GM03348 (cell line): Measurements from ENCODE around the gene BAAT.
"Not testable (repeated sequence)": the region's sequence is repeated elsewhere in the genome, so short reads cannot be mapped to it uniquely, and the experiment has no call there.

Source experiments
- DNase-seq: peaks from one replicate; pipeline ENCODE4 v3.0.0; 2012; ENCODE audit warnings: low spot score

Gene BAAT

DNA sequence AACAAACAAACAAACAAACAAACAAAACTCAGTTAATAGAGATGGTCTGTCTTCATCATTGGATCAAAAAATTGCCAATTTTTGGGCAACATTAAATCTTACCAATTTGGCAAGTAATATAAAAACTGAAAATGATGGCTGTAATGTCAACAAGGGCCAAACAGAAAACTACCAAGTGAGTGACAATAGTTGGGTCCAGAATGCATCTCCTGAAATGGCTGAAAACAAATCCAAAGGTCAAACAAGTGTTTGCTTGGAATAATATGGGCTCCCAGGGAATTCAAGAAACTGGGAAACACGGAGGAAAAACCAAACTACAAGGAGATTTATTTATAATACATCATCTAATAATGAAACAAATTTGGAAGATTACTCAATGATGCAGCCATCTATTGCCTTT lies 25.1 kb downstream of the BAAT start:
- DNase-seq = no peak

DNA sequence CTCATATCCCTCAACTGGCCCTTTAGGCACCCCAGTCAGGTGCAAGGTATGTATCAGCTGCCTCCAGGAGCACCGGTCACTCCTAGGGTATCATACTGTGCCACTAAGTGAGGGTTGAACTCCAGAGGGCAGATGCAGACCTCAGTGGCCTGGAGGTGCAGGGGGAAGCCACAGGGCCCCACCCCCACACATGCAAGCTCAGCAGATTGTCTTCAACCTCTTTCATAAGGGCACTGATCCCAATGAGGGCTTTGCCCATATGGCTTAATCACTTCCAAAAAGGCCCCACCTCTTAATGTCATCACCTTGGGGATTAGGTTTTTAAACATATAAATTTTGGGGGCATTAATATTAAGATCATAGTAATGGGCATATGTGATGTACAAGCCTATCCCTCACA lies 28.2 kb downstream of the BAAT start:
- DNase-seq = no peak

- no peak for DNase-seq
Measured at GRCh38 chr9:101354765-101355708, 29.8 kb downstream of the BAAT start.

- DNase-seq = no peak
Measured at GRCh38 chr9:101354143-101354764, 30.6 kb downstream of the BAAT start.

- no peak for DNase-seq
Measured at GRCh38 chr9:101353683-101354082, 31.1 kb downstream of the BAAT start.

DNA sequence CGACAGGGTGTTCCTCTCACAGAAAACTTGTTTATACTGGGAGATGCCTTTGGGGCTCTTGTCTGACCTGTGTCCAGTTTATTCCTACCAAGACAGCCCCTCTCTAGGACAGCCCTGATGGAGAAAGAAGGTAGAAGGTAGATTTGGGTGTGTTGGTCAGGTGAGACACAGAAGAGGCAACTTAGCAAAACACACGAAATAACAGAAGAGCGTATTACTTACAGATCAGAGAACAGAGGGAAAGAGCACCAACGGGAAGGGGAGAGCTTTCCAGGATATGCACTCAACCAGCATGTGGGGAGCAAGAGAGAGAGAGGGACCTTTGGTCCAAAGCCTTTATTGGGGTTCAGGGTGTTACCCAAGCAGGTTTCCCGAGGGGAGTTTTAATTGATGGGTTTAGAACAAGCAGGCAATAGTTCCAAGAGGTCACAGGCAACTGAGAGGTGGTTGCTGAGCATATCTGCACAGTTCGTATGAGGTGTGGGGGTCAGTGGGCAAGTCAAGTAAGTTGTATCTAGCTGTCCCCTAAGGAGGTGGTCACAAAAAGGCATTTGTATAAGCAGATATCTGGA lies 31.8 kb downstream of the BAAT start:
- DNase-seq = no peak

- DNase-seq = no peak
Measured at GRCh38 chr9:101350285-101350684, 34.5 kb downstream of the BAAT start.

DNA sequence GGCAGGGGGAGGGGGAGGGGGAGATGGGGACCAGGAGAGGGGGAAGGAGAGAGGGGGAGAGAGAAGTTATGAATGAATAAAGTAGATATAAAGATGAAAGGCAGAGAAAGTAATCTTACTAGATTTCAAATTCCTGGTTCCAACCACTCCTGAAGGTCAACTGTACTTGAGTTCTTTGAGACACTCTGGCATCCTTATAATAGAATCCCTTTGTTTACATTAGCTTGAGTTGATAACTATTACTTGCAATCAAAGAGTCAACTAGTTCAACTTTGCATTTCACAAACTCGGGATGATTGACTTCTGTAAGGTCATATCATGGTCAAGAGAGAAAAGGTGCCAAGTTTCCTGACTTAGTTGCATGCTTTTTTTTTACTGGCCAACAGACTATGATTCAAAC lies 42.2 kb downstream of the BAAT start:
- no peak for DNase-seq

DNA sequence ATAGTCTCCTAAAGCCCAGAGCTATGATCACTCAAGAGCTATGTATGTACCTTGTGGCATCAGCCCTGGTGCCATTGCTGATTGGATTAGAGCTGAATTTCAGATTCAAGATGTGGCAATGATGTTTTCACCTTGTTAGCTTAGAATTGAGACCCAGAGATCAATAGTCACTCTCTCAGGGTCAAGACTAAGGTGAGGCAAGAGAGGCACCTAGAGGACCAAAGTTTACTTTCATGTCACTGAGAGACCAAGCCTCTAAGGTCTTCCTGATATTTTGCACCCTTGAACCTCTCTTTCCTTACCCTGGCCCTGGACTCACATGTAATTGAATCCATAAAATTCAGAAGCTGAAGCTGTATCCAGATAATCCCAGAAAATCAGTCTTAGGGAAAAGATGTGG lies 42.8 kb downstream of the BAAT start:
- DNase-seq = no peak

DNA sequence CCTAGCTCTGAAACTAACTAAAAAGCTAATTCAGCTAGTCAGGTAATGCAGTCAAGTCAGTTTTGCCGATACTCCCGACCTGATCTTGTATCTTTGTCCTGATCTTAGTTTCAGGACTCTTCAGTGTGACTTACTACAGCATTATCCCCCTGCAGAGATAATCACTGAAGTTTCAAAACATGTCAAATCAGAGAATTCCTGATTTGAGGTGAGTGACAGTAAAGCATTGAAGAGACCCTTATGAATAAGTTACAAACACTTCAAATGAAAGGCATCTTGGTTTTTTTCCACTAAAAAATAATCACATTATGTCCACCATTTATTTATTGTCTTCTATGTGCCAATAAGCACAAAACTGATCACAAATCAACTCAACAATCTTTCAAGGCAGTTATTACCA lies 47.6 kb downstream of the BAAT start:
- DNase-seq = no peak

GRCh38 chr9:101336091-101336490 lies 48.7 kb downstream of the BAAT start:
- no peak for DNase-seq

DNA sequence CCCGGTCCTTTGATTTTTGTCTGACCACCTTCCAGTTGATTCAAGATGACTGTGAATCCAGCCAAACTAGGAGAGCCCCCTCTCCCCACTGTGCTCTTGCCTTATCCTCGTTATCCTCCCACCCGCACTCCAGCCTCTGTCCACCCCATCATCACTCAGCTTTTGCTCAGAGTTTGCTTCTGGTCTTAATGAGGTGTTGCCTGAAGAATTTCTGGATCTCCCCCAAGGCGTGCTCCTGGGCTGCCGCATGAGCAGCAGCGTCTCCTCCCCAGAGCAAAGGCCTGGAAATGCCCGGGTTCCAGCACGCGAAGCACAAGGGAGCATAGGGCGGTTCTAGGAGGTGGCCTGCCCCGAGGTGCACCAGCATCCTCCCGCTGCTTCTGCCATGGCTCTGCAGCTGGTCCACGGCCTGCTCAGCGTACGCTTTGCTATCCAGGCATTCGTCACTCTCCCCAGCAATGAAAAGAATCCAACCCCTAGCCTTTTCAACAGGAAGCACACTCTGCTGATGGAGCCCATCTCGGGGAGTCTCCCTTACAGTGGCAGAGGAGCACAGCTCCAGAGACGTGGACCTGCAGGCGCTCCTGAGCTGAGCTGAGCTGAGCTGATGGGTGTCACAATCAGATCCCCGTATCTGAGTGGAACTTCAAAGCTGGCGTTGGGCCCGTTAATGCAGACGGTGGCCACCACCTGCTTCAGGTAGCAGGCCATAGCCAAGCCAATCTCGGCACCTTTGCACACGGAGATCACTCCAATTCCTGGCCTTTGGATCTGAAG lies 50.7 kb downstream of the BAAT start:
- DNase-seq = no peak

DNA sequence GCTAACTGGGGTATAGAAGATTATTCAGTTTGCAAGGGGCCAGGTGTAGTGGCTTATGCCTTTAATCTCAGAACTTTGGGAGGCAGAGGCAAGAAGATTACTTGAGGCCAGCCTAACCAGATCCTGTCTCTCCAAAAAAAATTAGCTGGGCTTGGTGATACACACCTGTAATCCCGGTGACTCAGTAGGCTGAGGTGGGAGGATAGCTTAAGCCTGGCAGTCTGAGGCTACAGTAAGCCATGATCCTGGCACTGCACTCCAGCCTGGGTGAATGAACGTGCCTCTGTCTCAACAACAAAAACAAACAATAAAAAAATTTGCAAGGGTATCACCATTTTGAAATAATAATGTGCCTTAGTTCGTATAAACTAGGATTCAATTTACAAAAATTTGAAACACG lies 51.3 kb downstream of the BAAT start:
- DNase-seq = no peak

- no peak for DNase-seq
Measured at GRCh38 chr9:101332362-101332761, 52.4 kb downstream of the BAAT start.

DNA sequence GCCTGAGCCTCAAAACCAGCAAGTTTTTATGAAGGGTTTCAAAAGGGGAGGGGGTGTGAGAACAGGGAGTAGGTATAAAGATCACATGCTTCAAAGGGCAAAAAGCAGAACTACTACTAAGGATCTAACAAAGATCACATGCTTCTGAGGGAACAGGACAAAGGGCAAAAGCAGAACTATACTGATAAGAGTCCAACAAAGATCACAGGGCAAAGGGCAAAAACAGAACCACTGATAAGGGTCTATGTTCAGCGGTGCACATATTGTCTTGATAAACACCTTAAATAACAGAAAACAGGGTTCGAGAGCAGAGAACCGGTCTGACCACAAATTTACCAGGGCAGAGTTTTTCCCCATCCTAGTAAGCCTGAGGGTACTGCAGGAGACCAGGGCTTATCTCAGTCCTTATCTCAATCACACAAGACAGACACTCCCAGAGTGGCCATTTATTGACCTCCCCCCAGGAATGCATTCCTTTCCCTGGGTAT lies 57.3 kb downstream of the BAAT start:
- DNase-seq = not testable (repeated sequence)

DNA sequence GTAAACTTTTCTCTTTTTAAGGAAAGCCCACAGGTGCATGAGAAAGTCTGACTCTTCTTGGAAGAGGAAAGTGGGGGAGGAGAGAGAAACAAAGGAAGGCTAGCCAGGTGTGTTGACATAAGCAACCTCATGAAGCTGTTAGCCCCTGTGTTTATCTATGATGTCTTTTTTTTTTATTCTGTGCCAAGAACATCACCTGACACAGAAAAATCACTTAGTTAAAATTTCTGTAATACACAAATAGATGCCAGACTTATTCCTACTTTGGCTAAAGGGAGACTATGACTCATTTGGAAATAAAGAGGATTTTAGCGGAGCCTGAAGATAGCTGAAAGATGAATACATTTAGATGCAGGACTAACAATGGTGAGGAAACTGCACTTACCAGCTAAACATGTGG lies 58.3 kb downstream of the BAAT start:
- no peak for DNase-seq

- no peak for DNase-seq
Measured at GRCh38 chr9:101326035-101326434, 58.8 kb downstream of the BAAT start.

DNA sequence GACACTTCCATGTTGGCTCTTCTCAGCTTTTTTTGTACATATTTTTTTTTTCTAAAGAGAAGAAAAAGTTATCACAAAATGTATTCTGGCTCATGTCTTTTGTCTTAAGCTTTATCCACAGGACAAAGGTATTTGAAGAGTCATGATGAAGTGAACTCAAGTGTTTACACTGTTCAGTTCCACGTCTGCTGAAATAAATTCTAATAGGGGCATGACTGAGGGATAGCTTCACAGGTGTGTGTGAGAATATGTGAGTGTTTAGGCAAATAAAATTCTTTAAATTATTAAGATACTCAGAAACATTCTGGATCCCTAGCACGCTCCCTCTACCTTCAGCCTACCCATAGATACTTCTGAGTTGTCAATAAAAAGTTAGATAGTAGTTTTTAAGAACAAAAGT lies 59.8 kb downstream of the BAAT start:
- DNase-seq = no peak

GRCh38 chr9:101324245-101324804 lies 60.5 kb downstream of the BAAT start:
- DNase-seq = no peak

DNA sequence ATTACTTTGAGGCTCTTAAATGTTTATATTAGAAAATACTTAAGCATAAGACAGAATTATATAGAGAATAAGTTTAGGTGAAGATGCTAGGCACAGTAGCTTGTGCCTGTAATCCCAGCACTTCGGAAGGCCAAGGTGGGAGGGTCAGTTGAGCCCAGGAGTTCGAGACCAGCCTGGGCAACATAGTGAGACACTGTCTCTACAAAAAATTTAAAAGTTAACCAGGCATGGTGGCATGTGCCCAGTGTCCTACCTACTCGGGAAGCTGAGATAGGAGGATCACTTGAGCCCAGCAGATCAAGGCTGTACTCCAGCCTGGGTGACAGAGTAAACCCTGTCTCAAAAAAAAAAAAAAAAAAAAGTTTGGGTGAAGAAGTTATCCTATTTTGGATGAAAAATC lies 61.7 kb downstream of the BAAT start:
- no peak for DNase-seq

GRCh38 chr9:101317735-101318134 lies 67.1 kb downstream of the BAAT start:
- DNase-seq = no peak

DNA sequence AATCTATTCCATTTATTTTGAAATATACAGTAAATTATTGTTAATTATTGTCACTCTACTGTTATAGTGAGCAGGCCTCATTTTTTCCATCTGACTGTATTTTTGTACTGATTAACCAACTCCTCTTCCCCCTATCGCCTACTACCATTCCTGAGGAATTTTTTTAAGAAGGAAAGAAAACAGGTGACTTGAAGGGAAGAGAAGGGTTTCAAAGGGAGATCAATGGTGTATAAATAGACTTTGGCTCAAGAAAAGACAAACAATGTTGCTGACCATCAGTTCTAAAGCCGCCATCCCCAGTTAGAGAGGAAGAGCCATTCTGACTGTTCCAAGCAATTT lies 69.7 kb downstream of the BAAT start:
- DNase-seq = no peak
